OCI-LY7 (cell line): Measurements from ENCODE around the gene CRYBG1.

Experiments
- CTCF ChIP-seq: fragments of 200-600 bp; sonication (generic); conservative IDR thresholded peaks from 2 replicates; pipeline ENCODE4 v1.5.1; 2014; ENCODE audit warnings: mild to moderate bottlenecking, antibody characterized with exemption, low read length, moderate library complexity, mixed read lengths
- EZH2phosphoT487 ChIP-seq: fragments of 200-600 bp; sonication (generic); IDR thresholded peaks from 2 replicates; pipeline ENCODE4 v1.6.1; 2018; ENCODE audit warnings: low read depth, borderline replicate concordance, mild to moderate bottlenecking, mixed run types, antibody characterized with exemption, low read length, moderate library complexity, mixed read lengths

DNA sequence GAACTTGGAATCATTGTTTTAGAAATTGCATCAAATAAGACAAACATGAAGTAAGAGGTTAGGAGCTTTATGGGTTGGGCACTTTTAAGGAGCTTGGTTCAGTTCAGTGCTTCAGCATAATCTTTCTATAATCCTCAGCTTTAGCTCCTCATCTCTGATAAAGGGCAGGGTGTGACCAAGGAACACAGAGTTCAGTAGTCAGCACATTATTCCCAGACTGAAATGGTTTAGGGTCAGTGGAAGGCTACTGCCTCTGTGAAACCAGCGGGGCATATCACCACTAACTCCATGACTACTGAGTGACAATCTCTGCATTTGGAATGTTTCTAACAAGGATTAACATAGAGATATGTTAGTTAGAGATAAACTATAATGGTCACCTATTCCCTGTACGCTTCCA is 36.9 kb downstream of the CRYBG1 start:
- TF ChIP-seq CTCF, result no peak
- TF ChIP-seq EZH2phosphoT487, result no peak
